HS-5 (cell line): ENCODE data around the gene ZNF687.

Source experiments
- DNase-seq: peaks from one replicate; pipeline ENCODE4 v3.0.0-alpha.2; 2012; ENCODE audit warnings: low read depth

Gene ZNF687

GRCh38 chr1:151282883-151283725 lies 1.0 kb downstream of the ZNF687 start:
- no peak for DNase-seq

GRCh38 chr1:151284013-151284577 lies 2.0 kb downstream of the ZNF687 start:
- DNase-seq: no peak

- no peak for DNase-seq
Measured at GRCh38 chr1:151286619-151287340, 4.7 kb downstream of the ZNF687 start.

- DNase-seq: no peak
Measured at GRCh38 chr1:151287341-151287699, 5.2 kb downstream of the ZNF687 start.

- DNase-seq: no peak
Measured at GRCh38 chr1:151287767-151288500, 5.8 kb downstream of the ZNF687 start.

GRCh38 chr1:151288502-151288901 lies 6.4 kb downstream of the ZNF687 start:
- DNase-seq: no peak

GRCh38 chr1:151289080-151289935 lies 7.2 kb downstream of the ZNF687 start:
- no peak for DNase-seq

GRCh38 chr1:151289991-151290708 lies 8.1 kb downstream of the ZNF687 start:
- no peak for DNase-seq

- DNase-seq: no peak
Measured at GRCh38 chr1:151290709-151291303, 8.7 kb downstream of the ZNF687 start.

- no peak for DNase-seq
Measured at GRCh38 chr1:151292207-151293030, 10.3 kb downstream of the ZNF687 start.

GRCh38 chr1:151293093-151293492 lies 11.0 kb downstream of the ZNF687 start:
- no peak for DNase-seq

- no peak for DNase-seq
Measured at GRCh38 chr1:151294742-151295462, 12.8 kb downstream of the ZNF687 start.

- no peak for DNase-seq
Measured at GRCh38 chr1:151309811-151310323, 27.8 kb downstream of the ZNF687 start.

GRCh38 chr1:151311011-151311410 lies 28.9 kb downstream of the ZNF687 start:
- DNase-seq: no peak

- DNase-seq: peak; percentile 99
Measured at GRCh38 chr1:151311589-151312331, 29.7 kb downstream of the ZNF687 start.

- no peak for DNase-seq
Measured at GRCh38 chr1:151312411-151312810, 30.3 kb downstream of the ZNF687 start.

- DNase-seq: no peak
Measured at GRCh38 chr1:151312826-151313225, 30.7 kb downstream of the ZNF687 start.

- DNase-seq: no peak
Measured at GRCh38 chr1:151313501-151313900, 31.4 kb downstream of the ZNF687 start.
